Breast epithelium (tissue), 4 donors: ENCODE measurements around the gene STAC3. TPM values are rescaled to one million over a fixed set of nuclear protein-coding genes. Genes with fewer than 3 reads are reported as not detected.

ENCODE experiments used
- DNase-seq, 2 donors: peaks; one replicate each; pipeline ENCODE4 v3.0.0-alpha.2; 2019; ENCODE audit warnings: low spot score in 2 of 2
- H3K27ac ChIP-seq, 2 donors: fragments of 200-600 bp; sonication (generic) in 1 of 2; one replicate each; pipeline ENCODE4 v1.5.1; 2016 to 2019; ENCODE audit warnings: mild to moderate bottlenecking in 1 of 2
- H3K27me3 ChIP-seq, 2 donors: fragments of 200-600 bp; sonication (generic) in 1 of 2; one replicate each; pipeline versions ENCODE4 v1.5.1 to v1.6.0; 2017 to 2019; ENCODE audit warnings: control low read depth in 1 of 2, mild to moderate bottlenecking in 1 of 2
- H3K36me3 ChIP-seq: fragments of 200-600 bp; one replicate; pipeline ENCODE4 v1.5.1; 2019
- H3K4me1 ChIP-seq, 2 donors: fragments of 200-600 bp; sonication (generic); one replicate each; pipeline ENCODE4 v1.5.1; 2016 to 2019; ENCODE audit warnings: control low read depth in 1 of 2
- H3K4me3 ChIP-seq, 3 donors: fragments of 200-600 bp; sonication (generic); 1 replicate in 2 of 3; 2 replicates in 1 of 3; pipeline ENCODE4 v1.5.1; 2016 to 2019; ENCODE audit warnings: mild to moderate bottlenecking in 3 of 3, moderate library complexity in 2 of 3
- H3K9me3 ChIP-seq, 2 donors: fragments of 200-600 bp; sonication (generic) in 1 of 2; one replicate each; pipeline ENCODE4 v1.5.1; 2016 to 2019; ENCODE audit warnings: control low read depth in 1 of 2
- POLR2A ChIP-seq: fragments of 450-650 bp; IDR thresholded peaks from one replicate; pipeline ENCODE4 v1.6.1; 2016; ENCODE audit warnings: antibody characterized with exemption, mild to moderate bottlenecking, moderate library complexity
- POLR2AphosphoS5 ChIP-seq, 3 donors: sonication (generic); formaldehyde crosslinking; IDR thresholded peaks; one replicate each; pipeline ENCODE4 v1.6.1; 2017; ENCODE audit warnings: antibody characterized with exemption in 3 of 3
- intact Hi-C: fragments of 100-400 bp; cut with DNase I; formaldehyde crosslinking; loops from one replicate; pipeline ENCODE4 v1.15.1; 2023; ENCODE audit warnings: low total_unique reads
- total RNA-seq, 3 donors: library from RNA; depleted of rRNA; stranded (reverse); fragments of >200 nt; gene quantifications; one replicate each; pipeline ENCODE4 v1.1.0, GENCODE V29; 2016
- TF ChIP-seq, protein P1 (sequence below), 3 donors: fragments of 450-650 bp; IDR thresholded peaks; one replicate each; pipeline ENCODE4 v1.5.1; 2016 to 2017; ENCODE audit warnings: antibody characterized with exemption in 3 of 3, mild to moderate bottlenecking in 3 of 3, moderate library complexity in 3 of 3

The STAC3 gene
- total RNA-seq, 3 donors from 2014 or later: 0.98 to 3.2 (median 1.6) TPM

DNA sequence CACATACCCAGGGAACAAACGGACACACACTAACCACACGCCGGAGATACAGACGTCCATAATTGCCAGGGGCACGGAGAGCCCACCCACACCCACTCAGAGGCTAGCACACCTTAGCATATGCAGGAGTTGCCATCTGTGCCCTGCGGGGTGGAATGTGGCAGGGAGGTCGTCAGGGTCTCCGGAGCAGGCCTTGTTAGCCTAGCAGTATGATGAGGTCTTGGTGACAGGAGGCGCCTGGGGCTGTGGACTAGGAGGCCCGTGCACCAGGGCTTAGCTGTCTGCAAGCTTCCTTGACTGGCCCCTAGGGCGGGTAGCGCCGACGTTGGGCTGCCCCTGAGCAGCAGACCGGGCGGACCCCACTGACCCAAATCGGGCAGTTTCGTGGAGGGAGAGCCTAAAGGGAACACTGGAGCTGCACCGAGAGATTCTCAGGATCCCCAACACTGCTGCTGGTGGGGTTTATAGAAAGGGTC is 10.0 kb downstream of the STAC3 start:
- Histone ChIP-seq H3K36me3 (no peaks in the 10 kb centered on the region), H3K4me3 (peak overlapping the region; percentile 40 to 75 (median 55)), H3K4me1 (peaks cover 19 to 22% of the 10 kb centered on the region in 2 donors), H3K27me3 (peaks cover 3 to 37% of the 10 kb centered on the region in 2 donors), H3K9me3 (no peaks in the 10 kb centered on the region), H3K27ac (no peak overlapping the region)
- TF ChIP-seq, protein P1, sequence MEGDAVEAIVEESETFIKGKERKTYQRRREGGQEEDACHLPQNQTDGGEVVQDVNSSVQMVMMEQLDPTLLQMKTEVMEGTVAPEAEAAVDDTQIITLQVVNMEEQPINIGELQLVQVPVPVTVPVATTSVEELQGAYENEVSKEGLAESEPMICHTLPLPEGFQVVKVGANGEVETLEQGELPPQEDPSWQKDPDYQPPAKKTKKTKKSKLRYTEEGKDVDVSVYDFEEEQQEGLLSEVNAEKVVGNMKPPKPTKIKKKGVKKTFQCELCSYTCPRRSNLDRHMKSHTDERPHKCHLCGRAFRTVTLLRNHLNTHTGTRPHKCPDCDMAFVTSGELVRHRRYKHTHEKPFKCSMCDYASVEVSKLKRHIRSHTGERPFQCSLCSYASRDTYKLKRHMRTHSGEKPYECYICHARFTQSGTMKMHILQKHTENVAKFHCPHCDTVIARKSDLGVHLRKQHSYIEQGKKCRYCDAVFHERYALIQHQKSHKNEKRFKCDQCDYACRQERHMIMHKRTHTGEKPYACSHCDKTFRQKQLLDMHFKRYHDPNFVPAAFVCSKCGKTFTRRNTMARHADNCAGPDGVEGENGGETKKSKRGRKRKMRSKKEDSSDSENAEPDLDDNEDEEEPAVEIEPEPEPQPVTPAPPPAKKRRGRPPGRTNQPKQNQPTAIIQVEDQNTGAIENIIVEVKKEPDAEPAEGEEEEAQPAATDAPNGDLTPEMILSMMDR (IDR thresholded peaks at IDR 0.05): no peak
- no peak for TF ChIP-seq POLR2A
- no peak for TF ChIP-seq POLR2AphosphoS5 (IDR thresholded peaks at IDR 0.05)
- intact Hi-C loops: loop anchor here (10.0 kb wide), 1 partner anchor 1114 kb away; no protein-coding TSS in a partner anchor
- no peak for DNase-seq

GRCh38 chr12:57240066-57240921 is 10.7 kb downstream of the STAC3 start:
- H3K27ac ChIP-seq: no peak overlapping the region
- peaks cover 3 to 38% of the 10 kb centered on the region in 2 donors for H3K27me3 ChIP-seq
- peaks cover 19 to 22% of the 10 kb centered on the region in 2 donors for H3K4me1 ChIP-seq
- no peak for TF ChIP-seq POLR2A
- TF ChIP-seq POLR2AphosphoS5 (IDR thresholded peaks at IDR 0.05): peak in 1 of 3 donors; percentile 15
- TF ChIP-seq, protein P1 (IDR thresholded peaks at IDR 0.05): no peak
- H3K4me3 ChIP-seq: peak overlapping the region; percentile 40 to 75 (median 55)
- peak in 1 of 2 donors; percentile 48 for DNase-seq
- intact Hi-C loops: loop anchor here (10.0 kb wide), 1 partner anchor 1115 kb away; no protein-coding TSS in a partner anchor
- H3K9me3 ChIP-seq: no peaks in the 10 kb centered on the region
- no peaks in the 10 kb centered on the region for H3K36me3 ChIP-seq

GRCh38 chr12:57239587-57240065 is 11.4 kb downstream of the STAC3 start:
- no peak overlapping the region for H3K27ac ChIP-seq

GRCh38 chr12:57238854-57239554 is 12.0 kb downstream of the STAC3 start:
- Histone ChIP-seq H3K36me3 (no peaks in the 10 kb centered on the region), H3K4me1 (peaks cover 19 to 22% of the 10 kb centered on the region in 2 donors), H3K27ac (no peak overlapping the region), H3K4me3 (peak overlapping the region; percentile 45 to 75 (median 55)), H3K9me3 (no peaks in the 10 kb centered on the region), H3K27me3 (peaks cover 3 to 38% of the 10 kb centered on the region in 2 donors)
- intact Hi-C loops: no loop called here
- TF ChIP-seq, protein P1 (IDR thresholded peaks at IDR 0.05): peak; percentile 98 to 100 (median 100)
- TF ChIP-seq POLR2A: no peak
- peak; percentile 20 to 55 (median 23) for TF ChIP-seq POLR2AphosphoS5 (IDR thresholded peaks at IDR 0.05)
- DNase-seq: peak; percentile 69 to 83

More at GRCh38 chr12:57239587-57240065, 11.4 kb downstream of the STAC3 start:
- H3K4me1 ChIP-seq: peaks cover 19 to 22% of the 10 kb centered on the region in 2 donors
- no peaks in the 10 kb centered on the region for H3K9me3 ChIP-seq
- H3K4me3 ChIP-seq: peak overlapping the region; percentile 45 to 75 (median 55)
- no peaks in the 10 kb centered on the region for H3K36me3 ChIP-seq
- DNase-seq: no peak
- TF ChIP-seq POLR2AphosphoS5 (IDR thresholded peaks at IDR 0.05) (no peak), POLR2A (no peak)
- TF ChIP-seq, protein P1 (IDR thresholded peaks at IDR 0.05): no peak
- intact Hi-C loops: loop anchor here (10.0 kb wide), 1 partner anchor 1115 kb away; no protein-coding TSS in a partner anchor
- H3K27me3 ChIP-seq: peaks cover 3 to 38% of the 10 kb centered on the region in 2 donors
